GM19351 (cell line): ENCODE results near the gene RBM23.
"Not testable (repeated sequence)": the region's sequence is repeated elsewhere in the genome, so short reads cannot be mapped to it uniquely, and the experiment has no call there.

Experiments used
- ATAC-seq: cut with Tn5 transposase; IDR thresholded peaks from one replicate; pipeline ENCODE4 v1.9.1; 2021; ENCODE audit warnings: mild to moderate bottlenecking, moderate library complexity; ENCODE audit not compliant: unreplicated experiment

Gene RBM23

GRCh38 chr14:22870811-22871223 lies 48.1 kb downstream of the RBM23 start:
- peak; percentile 51 for ATAC-seq

DNA sequence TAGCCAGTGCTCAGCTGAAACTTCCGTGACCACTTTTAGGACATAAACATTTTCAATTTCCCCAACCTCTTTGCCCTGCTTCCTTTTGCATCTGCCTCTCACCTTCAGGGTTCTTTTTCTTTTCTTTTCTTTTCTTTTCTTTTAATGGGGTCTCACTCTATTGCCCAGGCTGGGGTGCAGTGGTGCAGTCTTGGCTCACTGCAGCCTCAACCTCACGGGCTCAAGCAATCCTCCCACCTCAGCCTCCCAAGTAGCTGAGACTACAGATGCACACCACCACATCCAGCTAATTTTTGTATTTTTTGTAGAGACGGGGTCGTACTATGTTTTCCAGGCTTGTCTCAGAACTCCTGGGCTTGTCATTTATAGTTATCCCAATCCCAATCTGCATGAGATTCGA lies 52.1 kb downstream of the RBM23 start:
- ATAC-seq, result no peak

GRCh38 chr14:22865424-22866405 lies 53.2 kb downstream of the RBM23 start:
- ATAC-seq, result no peak

- no peak for ATAC-seq
Measured at GRCh38 chr14:22864979-22865378, 54.0 kb downstream of the RBM23 start.

- no peak for ATAC-seq
Measured at GRCh38 chr14:22861651-22862050, 57.3 kb downstream of the RBM23 start.

- not testable (repeated sequence) for ATAC-seq
Measured at GRCh38 chr14:22860377-22860776, 58.6 kb downstream of the RBM23 start.

GRCh38 chr14:22856428-22856827 lies 62.5 kb downstream of the RBM23 start:
- ATAC-seq, result no peak

DNA sequence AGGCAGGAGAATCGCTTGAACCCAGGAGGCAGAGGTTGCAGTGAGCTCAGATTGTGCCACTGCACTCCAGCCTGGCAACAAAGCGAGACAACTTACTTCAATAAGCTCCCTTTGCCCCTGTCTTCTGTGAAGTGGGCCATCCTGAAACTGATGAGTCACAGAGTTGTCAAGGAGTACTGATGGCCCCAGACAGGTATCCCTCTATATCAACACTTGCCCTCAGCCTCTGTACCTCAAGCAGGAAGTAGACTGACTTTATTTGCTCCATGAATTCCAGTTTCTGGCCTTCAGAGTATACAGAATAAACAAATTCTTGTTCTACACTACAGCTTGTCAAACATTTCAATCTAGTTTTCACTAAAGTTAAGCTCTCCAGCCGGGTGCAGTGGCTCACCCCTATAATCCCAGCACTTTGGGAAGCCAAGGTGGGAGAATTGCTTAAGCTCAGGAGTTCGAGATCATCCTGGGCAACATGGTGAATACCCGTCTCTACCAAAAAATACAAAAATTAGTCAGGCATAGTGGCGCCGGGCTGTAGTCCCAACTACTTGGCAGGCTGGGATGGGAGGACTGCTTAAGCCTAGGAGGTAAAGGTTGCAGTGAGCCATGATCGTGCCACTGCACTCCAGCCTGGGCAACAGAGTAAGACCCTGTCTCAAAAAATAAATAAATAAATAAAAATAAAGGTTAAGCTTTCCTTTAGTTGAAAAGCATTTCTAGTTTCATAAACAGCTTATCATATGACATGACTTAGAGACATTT lies 63.8 kb downstream of the RBM23 start:
- ATAC-seq, result no peak

DNA sequence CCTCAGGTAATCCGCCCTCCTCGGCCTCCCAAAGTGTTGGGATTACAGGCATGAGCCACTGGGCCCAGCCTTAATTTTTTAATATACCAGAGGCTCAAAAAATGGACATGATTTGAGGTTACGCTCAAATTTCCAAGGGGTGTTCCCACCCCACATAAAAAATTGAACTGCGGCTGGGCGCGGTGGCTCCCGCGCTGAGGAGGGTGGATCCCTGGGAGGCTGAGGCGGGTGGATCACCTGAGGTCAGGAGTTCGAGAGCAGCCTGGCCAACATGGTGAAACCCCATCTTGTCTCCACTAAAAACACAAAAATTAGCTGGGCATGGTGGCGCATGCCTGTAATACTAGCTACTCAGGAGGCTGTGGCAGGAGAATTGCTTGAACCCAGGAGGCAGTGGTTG lies 64.7 kb downstream of the RBM23 start:
- not testable (repeated sequence) for ATAC-seq

GRCh38 chr14:22852940-22853767 lies 65.8 kb downstream of the RBM23 start:
- ATAC-seq, result peak; percentile 79

DNA sequence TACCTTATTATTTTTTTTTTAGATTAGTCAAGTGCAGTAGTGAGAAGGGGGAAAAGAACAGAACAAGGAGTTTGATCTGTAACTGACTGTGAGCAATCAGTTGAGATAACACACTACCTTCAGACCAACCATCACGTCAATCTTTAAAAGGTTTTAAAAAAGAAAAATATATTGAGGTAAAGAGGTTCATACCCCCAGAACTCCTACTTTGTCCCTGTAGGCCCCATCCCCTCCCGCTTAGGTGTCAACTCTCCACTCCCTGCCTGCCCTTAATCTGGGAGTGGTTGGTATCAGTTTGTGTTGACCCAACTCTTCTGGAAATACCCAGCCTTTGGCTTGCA lies 66.4 kb downstream of the RBM23 start:
- no peak for ATAC-seq

- ATAC-seq, result not testable (repeated sequence)
Measured at GRCh38 chr14:22852178-22852577, 66.8 kb downstream of the RBM23 start.

- ATAC-seq, result no peak
Measured at GRCh38 chr14:22850944-22851764, 67.8 kb downstream of the RBM23 start.

DNA sequence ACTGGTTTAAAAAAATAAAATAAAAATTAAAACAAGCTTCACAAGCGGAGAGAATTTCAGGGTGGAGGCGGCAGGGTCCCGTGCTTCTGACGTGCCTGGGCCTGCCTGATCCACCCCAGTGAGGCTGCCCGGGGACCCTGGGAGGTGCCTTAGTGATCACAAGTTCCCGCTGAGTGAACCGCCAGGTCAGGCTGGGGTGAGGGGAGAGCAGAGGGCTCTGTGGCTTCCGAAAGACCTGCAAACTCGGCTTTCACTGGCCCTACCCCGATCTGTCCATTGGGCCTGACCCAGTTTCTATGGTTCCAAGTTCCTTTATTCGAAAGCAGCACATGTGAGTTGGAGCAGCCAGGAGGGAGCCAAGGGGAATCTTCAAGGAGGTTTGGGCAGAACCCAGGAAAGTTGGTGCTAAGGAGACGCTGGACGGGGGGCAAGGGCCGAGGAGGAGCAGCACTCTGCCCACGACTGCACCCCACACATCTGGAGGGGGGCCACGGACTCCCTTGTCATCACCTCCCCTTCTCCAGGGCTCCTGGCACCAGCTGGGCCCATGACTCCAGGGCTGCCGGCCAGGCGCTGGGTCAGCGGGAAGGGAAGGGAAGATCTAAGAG lies 69.6 kb downstream of the RBM23 start:
- no peak for ATAC-seq

DNA sequence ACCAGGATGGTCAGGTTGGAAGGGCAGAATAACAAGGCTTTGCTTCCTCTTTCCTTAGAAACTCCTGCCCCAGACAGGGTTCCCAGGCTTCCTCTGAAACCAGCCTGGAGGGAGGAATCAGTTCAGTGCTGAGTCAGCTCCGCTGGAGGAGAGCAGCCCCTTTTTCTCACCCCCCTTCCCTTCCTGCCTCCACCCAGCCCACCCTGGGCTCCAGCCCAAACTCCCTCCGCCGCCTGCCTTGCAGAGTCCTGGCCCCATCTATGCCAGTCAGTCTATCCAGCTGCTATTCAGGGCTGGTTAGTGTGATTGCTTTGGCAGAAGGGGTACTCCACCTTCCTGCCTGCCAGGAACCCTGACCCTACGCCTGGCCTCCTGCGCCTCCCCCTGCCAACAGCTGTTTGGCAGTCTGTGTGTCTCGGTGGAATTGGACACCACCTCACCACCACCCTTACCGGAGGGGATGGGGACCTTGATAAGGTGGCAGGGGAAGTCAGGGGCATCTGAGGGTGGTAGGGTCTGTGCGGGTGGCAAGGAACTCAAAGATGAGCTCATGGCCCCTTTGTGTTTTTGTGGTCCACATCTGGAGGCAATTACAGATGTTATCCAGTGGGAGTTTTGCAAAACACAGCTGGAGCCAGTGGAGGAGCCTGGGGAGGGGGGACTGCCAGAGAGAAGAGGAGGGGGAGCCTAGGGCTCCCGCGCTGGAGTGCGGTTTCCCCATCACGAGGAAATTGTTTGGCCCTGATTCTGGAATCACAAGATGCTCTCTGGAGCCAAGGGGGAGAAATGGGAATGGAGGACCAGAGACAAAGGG lies 70.4 kb downstream of the RBM23 start:
- ATAC-seq, result no peak

DNA sequence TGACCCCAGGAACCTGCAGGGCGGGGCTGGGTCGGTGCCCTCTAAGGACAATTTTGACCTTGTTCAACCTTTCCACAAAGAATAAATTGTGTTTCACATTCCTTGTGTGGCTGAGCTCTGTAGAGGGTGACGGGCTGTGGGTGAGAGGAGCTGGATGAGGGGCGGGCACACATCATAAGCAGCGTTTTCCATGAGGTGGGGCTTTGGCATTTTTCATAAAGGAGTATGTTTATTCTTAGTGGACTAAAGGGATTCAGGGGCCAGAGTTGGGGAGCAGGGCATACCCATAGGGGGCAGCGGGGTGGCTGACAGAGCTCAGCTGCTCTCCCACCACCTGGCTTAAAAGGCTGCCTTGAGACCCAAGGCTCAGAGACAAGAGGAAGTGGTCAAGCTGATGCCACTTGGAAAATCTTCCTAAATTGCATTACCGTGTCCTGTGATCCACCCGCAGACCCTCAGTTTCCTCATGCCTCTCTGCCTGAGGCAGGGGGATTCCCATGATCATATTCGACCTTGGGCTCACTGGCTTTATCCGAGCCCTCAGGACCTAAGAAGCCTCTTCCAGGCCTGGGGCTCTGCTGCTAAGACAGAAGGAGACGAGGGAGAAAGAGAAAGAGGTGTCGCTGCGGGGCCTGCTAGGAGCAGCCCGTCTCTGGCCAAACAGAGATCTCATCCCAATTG lies 71.1 kb downstream of the RBM23 start:
- no peak for ATAC-seq

- ATAC-seq, result no peak
Measured at GRCh38 chr14:22846811-22847307, 72.1 kb downstream of the RBM23 start.
